ENCODE data around the gene CAPS.
A peak's percentile ranks its signal among the peaks of the same experiment; 100 is the strongest.

Gene CAPS

GRCh38 chr19:5935473-5936291, 21.6 kb downstream of the CAPS start:
- no peaks in the 10 kb centered on the region for H3K9me3 ChIP-seq (ENCODE audit: control insufficient read depth, low read length)
- H3K27ac ChIP-seq (ENCODE audit: low read depth, low read length, severe bottlenecking): peak overlapping the region; percentile 59
- H3K4me1 ChIP-seq (ENCODE audit: control insufficient read depth, insufficient read depth, low read length, poor library complexity, severe bottlenecking): peaks cover 19% of the 10 kb centered on the region
- H3K36me3 ChIP-seq (ENCODE audit: control insufficient read depth, insufficient read depth, low read length): peaks cover 80% of the 10 kb centered on the region
- WGBS, 2 experiments (ENCODE audit: insufficient coverage in 2 of 2): 93 to 95% methylated on average over 22 to 25 of the region's 25 CpGs
- no peak overlapping the region for H3K4me3 ChIP-seq (ENCODE audit: extremely low read depth, insufficient read depth, low read length, poor library complexity, severe bottlenecking)

- Histone ChIP-seq H3K36me3 (ENCODE audit: control insufficient read depth, insufficient read depth, low read length) (peaks cover 80% of the 10 kb centered on the region), H3K4me3 (ENCODE audit: extremely low read depth, insufficient read depth, low read length, poor library complexity, severe bottlenecking) (no peak overlapping the region), H3K4me1 (ENCODE audit: control insufficient read depth, insufficient read depth, low read length, poor library complexity, severe bottlenecking) (peaks cover 19% of the 10 kb centered on the region), H3K9me3 (ENCODE audit: control insufficient read depth, low read length) (no peaks in the 10 kb centered on the region), H3K27ac (ENCODE audit: low read depth, low read length, severe bottlenecking) (no peak overlapping the region)
- 96% methylated on average over 9 of the region's 9 CpGs for WGBS, 2 experiments (ENCODE audit: insufficient coverage in 2 of 2)
Measured at GRCh38 chr19:5936292-5936592, 22.2 kb downstream of the CAPS start.

GRCh38 chr19:5937550-5937949, 23.5 kb downstream of the CAPS start:
- peaks cover 74% of the 10 kb centered on the region for H3K36me3 ChIP-seq (ENCODE audit: control insufficient read depth, insufficient read depth, low read length)
- 86 to 88% methylated on average over 10 of the region's 10 CpGs for WGBS, 2 experiments (ENCODE audit: insufficient coverage in 2 of 2)
- peaks cover 19% of the 10 kb centered on the region for H3K4me1 ChIP-seq (ENCODE audit: control insufficient read depth, insufficient read depth, low read length, poor library complexity, severe bottlenecking)
- H3K9me3 ChIP-seq (ENCODE audit: control insufficient read depth, low read length): no peaks in the 10 kb centered on the region
- no peak overlapping the region for H3K4me3 ChIP-seq (ENCODE audit: extremely low read depth, insufficient read depth, low read length, poor library complexity, severe bottlenecking)
- no peak overlapping the region for H3K27ac ChIP-seq (ENCODE audit: low read depth, low read length, severe bottlenecking)

- Histone ChIP-seq H3K36me3 (ENCODE audit: control insufficient read depth, insufficient read depth, low read length) (peaks cover 68% of the 10 kb centered on the region), H3K9me3 (ENCODE audit: control insufficient read depth, low read length) (no peaks in the 10 kb centered on the region), H3K27ac (ENCODE audit: low read depth, low read length, severe bottlenecking) (no peak overlapping the region), H3K4me1 (ENCODE audit: control insufficient read depth, insufficient read depth, low read length, poor library complexity, severe bottlenecking) (peaks cover 22% of the 10 kb centered on the region), H3K4me3 (ENCODE audit: extremely low read depth, insufficient read depth, low read length, poor library complexity, severe bottlenecking) (no peak overlapping the region)
- 93 to 98% methylated on average over 15 to 16 of the region's 21 CpGs for WGBS, 2 experiments (ENCODE audit: insufficient coverage in 2 of 2)
Measured at GRCh38 chr19:5940260-5941208, 26.5 kb downstream of the CAPS start.

GRCh38 chr19:5941673-5942072, 27.6 kb downstream of the CAPS start:
- Histone ChIP-seq H3K4me3 (ENCODE audit: extremely low read depth, insufficient read depth, low read length, poor library complexity, severe bottlenecking) (no peak overlapping the region), H3K27ac (ENCODE audit: low read depth, low read length, severe bottlenecking) (no peak overlapping the region), H3K4me1 (ENCODE audit: control insufficient read depth, insufficient read depth, low read length, poor library complexity, severe bottlenecking) (peaks cover 17% of the 10 kb centered on the region), H3K36me3 (ENCODE audit: control insufficient read depth, insufficient read depth, low read length) (peaks cover 69% of the 10 kb centered on the region), H3K9me3 (ENCODE audit: control insufficient read depth, low read length) (no peaks in the 10 kb centered on the region)
- 87 to 91% methylated on average over 11 of the region's 11 CpGs for WGBS, 2 experiments (ENCODE audit: insufficient coverage in 2 of 2)

GRCh38 chr19:5943045-5943444, 29.0 kb downstream of the CAPS start:
- WGBS, 2 experiments (ENCODE audit: insufficient coverage in 2 of 2): 89 to 99% methylated on average over 8 of the region's 10 CpGs
- no peaks in the 10 kb centered on the region for H3K9me3 ChIP-seq (ENCODE audit: control insufficient read depth, low read length)
- H3K36me3 ChIP-seq (ENCODE audit: control insufficient read depth, insufficient read depth, low read length): peaks cover 66% of the 10 kb centered on the region
- H3K4me3 ChIP-seq (ENCODE audit: extremely low read depth, insufficient read depth, low read length, poor library complexity, severe bottlenecking): no peak overlapping the region
- H3K4me1 ChIP-seq (ENCODE audit: control insufficient read depth, insufficient read depth, low read length, poor library complexity, severe bottlenecking): peaks cover 17% of the 10 kb centered on the region
- peak overlapping the region; percentile 74 for H3K27ac ChIP-seq (ENCODE audit: low read depth, low read length, severe bottlenecking)

- Histone ChIP-seq H3K4me1 (ENCODE audit: control insufficient read depth, insufficient read depth, low read length, poor library complexity, severe bottlenecking) (peaks cover 17% of the 10 kb centered on the region), H3K9me3 (ENCODE audit: control insufficient read depth, low read length) (no peaks in the 10 kb centered on the region), H3K4me3 (ENCODE audit: extremely low read depth, insufficient read depth, low read length, poor library complexity, severe bottlenecking) (no peak overlapping the region), H3K36me3 (ENCODE audit: control insufficient read depth, insufficient read depth, low read length) (peaks cover 62% of the 10 kb centered on the region), H3K27ac (ENCODE audit: low read depth, low read length, severe bottlenecking) (peak overlapping the region; percentile 74)
- WGBS, 2 experiments (ENCODE audit: insufficient coverage in 2 of 2): 79 to 84% methylated on average over 10 of the region's 10 CpGs
Measured at GRCh38 chr19:5943623-5944022, 29.6 kb downstream of the CAPS start.

GRCh38 chr19:5947435-5947834, 33.4 kb downstream of the CAPS start:
- 80 to 90% methylated on average over 10 of the region's 13 CpGs for WGBS, 2 experiments (ENCODE audit: insufficient coverage in 2 of 2)
- no peak overlapping the region for H3K4me3 ChIP-seq (ENCODE audit: extremely low read depth, insufficient read depth, low read length, poor library complexity, severe bottlenecking)
- no peaks in the 10 kb centered on the region for H3K9me3 ChIP-seq (ENCODE audit: control insufficient read depth, low read length)
- H3K36me3 ChIP-seq (ENCODE audit: control insufficient read depth, insufficient read depth, low read length): peaks cover 64% of the 10 kb centered on the region
- peaks cover 23% of the 10 kb centered on the region for H3K4me1 ChIP-seq (ENCODE audit: control insufficient read depth, insufficient read depth, low read length, poor library complexity, severe bottlenecking)
- no peak overlapping the region for H3K27ac ChIP-seq (ENCODE audit: low read depth, low read length, severe bottlenecking)

GRCh38 chr19:5948752-5949564, 34.9 kb downstream of the CAPS start:
- H3K36me3 ChIP-seq (ENCODE audit: control insufficient read depth, insufficient read depth, low read length): peaks cover 64% of the 10 kb centered on the region
- H3K9me3 ChIP-seq (ENCODE audit: control insufficient read depth, low read length): no peaks in the 10 kb centered on the region
- WGBS, 2 experiments (ENCODE audit: insufficient coverage in 2 of 2): 75 to 88% methylated on average over 10 to 11 of the region's 13 CpGs
- peaks cover 12% of the 10 kb centered on the region for H3K4me1 ChIP-seq (ENCODE audit: control insufficient read depth, insufficient read depth, low read length, poor library complexity, severe bottlenecking)
- no peak overlapping the region for H3K27ac ChIP-seq (ENCODE audit: low read depth, low read length, severe bottlenecking)
- H3K4me3 ChIP-seq (ENCODE audit: extremely low read depth, insufficient read depth, low read length, poor library complexity, severe bottlenecking): no peak overlapping the region

- Histone ChIP-seq H3K27ac (ENCODE audit: low read depth, low read length, severe bottlenecking) (no peak overlapping the region), H3K9me3 (ENCODE audit: control insufficient read depth, low read length) (no peaks in the 10 kb centered on the region), H3K36me3 (ENCODE audit: control insufficient read depth, insufficient read depth, low read length) (peaks cover 60% of the 10 kb centered on the region), H3K4me1 (ENCODE audit: control insufficient read depth, insufficient read depth, low read length, poor library complexity, severe bottlenecking) (peaks cover 7% of the 10 kb centered on the region), H3K4me3 (ENCODE audit: extremely low read depth, insufficient read depth, low read length, poor library complexity, severe bottlenecking) (no peak overlapping the region)
- 94 to 97% methylated on average over 10 to 13 of the region's 13 CpGs for WGBS, 2 experiments (ENCODE audit: insufficient coverage in 2 of 2)
Measured at GRCh38 chr19:5949792-5950305, 35.8 kb downstream of the CAPS start.

Data from mesodermal cell (in vitro differentiated cells).